Keratinocyte (primary cell): ENCODE data around the gene INS. TPM values are rescaled to one million over a fixed set of nuclear protein-coding genes. Genes with fewer than 3 reads are reported as not detected.

Source experiments
- DNase-seq: peaks from one replicate; pipeline ENCODE4 v3.0.0-alpha.2; 2011; ENCODE audit warnings: low read depth, missing footprints, low spot score
- FAIRE-seq: peaks from 2 replicates; lab custom pipeline; 2011; peaks lifted over from hg19 to GRCh38; lab: Jason Lieb, UNC
- H2AFZ ChIP-seq: 2 replicates; pipeline ENCODE4 v1.6.0; 2012; ENCODE audit warnings: low read length, control low read depth, inconsistent platforms; ENCODE audit not compliant: control insufficient read depth
- H3K27ac ChIP-seq: 2 replicates; pipeline ENCODE4 v1.5.1; 2011; ENCODE audit warnings: low read length; ENCODE audit not compliant: control insufficient read depth, insufficient read depth
- H3K27me3 ChIP-seq: 3 replicates; pipeline ENCODE4 v1.6.0; 2011; ENCODE audit warnings: low read length; ENCODE audit not compliant: control insufficient read depth, insufficient read depth; ENCODE audit errors: extremely low read depth
- H3K36me3 ChIP-seq, 2 experiments: 2 replicates in 1 of 2; 3 replicates in 1 of 2; pipeline ENCODE4 v1.5.1; 2011; ENCODE audit warnings: low read length in 2 of 2, mild to moderate bottlenecking in 1 of 2; ENCODE audit not compliant: control insufficient read depth in 2 of 2, insufficient read depth in 2 of 2; ENCODE audit errors: extremely low read depth in 1 of 2
- H3K4me1 ChIP-seq: 3 replicates; pipeline ENCODE4 v1.5.1; 2011; ENCODE audit warnings: low read length; ENCODE audit not compliant: control insufficient read depth, insufficient read depth; ENCODE audit errors: extremely low read depth
- H3K4me2 ChIP-seq: 3 replicates; pipeline ENCODE4 v1.6.0; 2011; ENCODE audit warnings: low read depth, low read length; ENCODE audit not compliant: control insufficient read depth, insufficient read depth; ENCODE audit errors: extremely low read depth
- H3K4me3 ChIP-seq, 3 experiments: fragments of 200-600 bp in 1 of 3; sonication (generic) in 1 of 3; 2 replicates in 2 of 3; 3 replicates in 1 of 3; pipeline ENCODE4 v1.5.1; 2011 to 2016; ENCODE audit warnings: low read length in 3 of 3, mild to moderate bottlenecking in 3 of 3, control low read depth in 2 of 3, inconsistent platforms in 1 of 3, low read depth in 1 of 3, mixed read lengths in 1 of 3, mixed run types in 1 of 3, moderate library complexity in 1 of 3; ENCODE audit not compliant: control insufficient read depth in 2 of 3, insufficient read depth in 2 of 3; ENCODE audit errors: extremely low read depth in 1 of 3
- H3K79me2 ChIP-seq: 2 replicates; pipeline ENCODE4 v1.6.0; 2012; ENCODE audit warnings: low read length; ENCODE audit not compliant: control insufficient read depth, insufficient read depth
- H3K9ac ChIP-seq: 3 replicates; pipeline ENCODE4 v1.6.0; 2011; ENCODE audit warnings: low read length; ENCODE audit not compliant: control insufficient read depth, insufficient read depth; ENCODE audit errors: extremely low read depth
- H3K9me1 ChIP-seq: 3 replicates; pipeline ENCODE4 v1.6.0; 2011; ENCODE audit warnings: low read length; ENCODE audit not compliant: control insufficient read depth, insufficient read depth; ENCODE audit errors: extremely low read depth
- H3K9me3 ChIP-seq: 2 replicates; pipeline ENCODE4 v1.5.1; 2012; ENCODE audit warnings: low read depth, low read length; ENCODE audit not compliant: control insufficient read depth
- H4K20me1 ChIP-seq: 3 replicates; pipeline ENCODE4 v1.6.0; 2011; ENCODE audit warnings: low read length; ENCODE audit not compliant: control insufficient read depth, insufficient read depth; ENCODE audit errors: extremely low read depth
- CTCF ChIP-seq, 3 experiments: IDR thresholded peaks in 1 of 3; conservative IDR thresholded peaks in 1 of 3; optimal IDR thresholded peaks in 1 of 3; 2 replicates in 2 of 3; 3 replicates in 1 of 3; pipeline versions ENCODE3 to v1.5.1; 2011; ENCODE audit warnings: low read length in 3 of 3, mild to moderate bottlenecking in 3 of 3, moderate library complexity in 2 of 3, control low read depth in 1 of 3, inconsistent platforms in 1 of 3; ENCODE audit not compliant: insufficient read depth in 2 of 3; ENCODE audit errors: extremely low read depth in 1 of 3
- EZH2 ChIP-seq: IDR thresholded peaks from one replicate; pipeline ENCODE4 v1.6.1; 2012; ENCODE audit warnings: inconsistent platforms, mild to moderate bottlenecking, low read length, moderate library complexity
- dilution Hi-C: fragments of 300-500 bp; cut with MboI; formaldehyde crosslinking; loops from one replicate; pipeline ENCODE4 v1.7.0; 2020; ENCODE audit warnings: low sequenced_read_pairs; ENCODE audit not compliant: extremely low pct_ligation_motif_present
- polyA plus RNA-seq, 5 experiments: library from polyadenylated mRNA; depleted of rRNA in 3 of 5; stranded (reverse) in 3 of 5; stranded (forward) in 1 of 5; unstranded in 1 of 5; fragments of >200 nt; gene quantifications; 1 replicate in 1 of 5; 2 replicates in 3 of 5; 3 replicates in 1 of 5; pipeline versions ENCODE4 v1.2.1 to v1.2.3, GENCODE V29; 2011 to 2012; ENCODE audit warnings: missing spikeins in 2 of 5, low read depth in 1 of 5, low replicate concordance in 1 of 5

INS gene
- polyA plus RNA-seq, 1 donor (not counting 4 experiments of a cell fraction or from before 2014, with no cell fraction given) = not detected

- Histone ChIP-seq H3K36me3 (no peaks in the 10 kb centered on the region), H4K20me1 (peaks cover 8% of the 10 kb centered on the region), H3K4me1 (peaks cover 14% of the 10 kb centered on the region), H3K9me1 (no peaks in the 10 kb centered on the region), H3K27ac (no peak overlapping the region), H3K9me3 (no peaks in the 10 kb centered on the region), H2AFZ (no peak overlapping the region), H3K27me3 (peaks cover 92% of the 10 kb centered on the region), H3K79me2 (no peaks in the 10 kb centered on the region), H3K9ac (no peak overlapping the region), H3K4me3 (peak overlapping the region in 1 of 3 experiments; percentile 13), H3K4me2 (peak overlapping the region; percentile 48)
- DNase-seq = no peak
- dilution Hi-C loops = no loop called here
- FAIRE-seq = no peak
- peak in 1 of 3 experiments; percentile 54 for TF ChIP-seq CTCF (optimal IDR thresholded peaks at IDR 0.05 in 1 of 3, IDR thresholded peaks at IDR 0.05 in 1 of 3, conservative IDR thresholded peaks at IDR 0.05 in 1 of 3; ENCODE audit: extremely low read depth in 1 of 3, insufficient read depth in 2 of 3, low read length in 3 of 3)
- peak; percentile 70 for TF ChIP-seq EZH2
Measured at GRCh38 chr11:2143799-2144543, 17.0 kb downstream of the INS start.

GRCh38 chr11:2143477-2143798 lies 17.6 kb downstream of the INS start:
- Histone ChIP-seq H3K27ac (no peak overlapping the region), H3K4me1 (peaks cover 14% of the 10 kb centered on the region), H3K4me3 (peak overlapping the region in 1 of 3 experiments; percentile 13), H3K27me3 (peaks cover 87% of the 10 kb centered on the region), H3K9me1 (no peaks in the 10 kb centered on the region), H2AFZ (no peak overlapping the region), H3K79me2 (no peaks in the 10 kb centered on the region), H3K4me2 (peak overlapping the region; percentile 48), H3K36me3 (no peaks in the 10 kb centered on the region), H3K9ac (no peak overlapping the region), H4K20me1 (peaks cover 8% of the 10 kb centered on the region), H3K9me3 (no peaks in the 10 kb centered on the region)
- no peak for TF ChIP-seq CTCF (optimal IDR thresholded peaks at IDR 0.05 in 1 of 3, IDR thresholded peaks at IDR 0.05 in 1 of 3, conservative IDR thresholded peaks at IDR 0.05 in 1 of 3; ENCODE audit: extremely low read depth in 1 of 3, insufficient read depth in 2 of 3, low read length in 3 of 3)
- no peak for TF ChIP-seq EZH2
- no peak for DNase-seq
- FAIRE-seq = no peak
- dilution Hi-C loops = no loop called here
